ENCODE data around the gene LRCH4.

The LRCH4 gene

DNA sequence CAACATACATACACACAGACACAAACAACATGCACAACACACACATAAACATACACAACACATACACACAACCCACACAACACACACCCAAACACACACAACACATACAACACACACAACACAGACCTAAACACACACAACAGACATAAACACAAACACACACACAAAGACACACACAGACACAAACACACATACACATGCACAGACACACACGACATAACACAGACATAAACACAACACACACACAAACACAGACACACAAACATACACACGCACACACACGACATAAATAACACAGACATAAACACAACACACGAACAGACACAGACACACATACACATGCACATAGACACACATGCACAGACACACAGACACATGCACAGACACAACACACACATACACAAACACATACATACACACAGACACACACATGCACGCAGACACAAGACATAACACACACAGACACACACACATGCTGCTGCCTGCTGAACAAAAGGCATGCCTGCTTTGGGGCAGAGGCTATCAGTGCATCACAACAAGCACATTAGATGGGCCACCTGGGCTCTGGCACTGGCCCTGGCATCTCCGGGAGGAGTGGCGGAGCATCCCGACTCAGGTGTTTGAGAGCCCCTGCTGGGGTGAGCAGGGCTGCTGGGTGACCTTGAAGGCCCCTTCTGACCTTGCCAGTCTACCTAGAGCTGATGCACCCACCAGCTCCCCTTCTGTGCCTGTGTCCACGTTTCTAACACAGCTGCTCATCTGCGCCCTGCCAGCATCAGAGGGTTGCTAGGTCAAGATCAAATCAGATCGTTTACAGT is 5.3 kb downstream of the LRCH4 start:
- TF ChIP-seq, protein P1, sequence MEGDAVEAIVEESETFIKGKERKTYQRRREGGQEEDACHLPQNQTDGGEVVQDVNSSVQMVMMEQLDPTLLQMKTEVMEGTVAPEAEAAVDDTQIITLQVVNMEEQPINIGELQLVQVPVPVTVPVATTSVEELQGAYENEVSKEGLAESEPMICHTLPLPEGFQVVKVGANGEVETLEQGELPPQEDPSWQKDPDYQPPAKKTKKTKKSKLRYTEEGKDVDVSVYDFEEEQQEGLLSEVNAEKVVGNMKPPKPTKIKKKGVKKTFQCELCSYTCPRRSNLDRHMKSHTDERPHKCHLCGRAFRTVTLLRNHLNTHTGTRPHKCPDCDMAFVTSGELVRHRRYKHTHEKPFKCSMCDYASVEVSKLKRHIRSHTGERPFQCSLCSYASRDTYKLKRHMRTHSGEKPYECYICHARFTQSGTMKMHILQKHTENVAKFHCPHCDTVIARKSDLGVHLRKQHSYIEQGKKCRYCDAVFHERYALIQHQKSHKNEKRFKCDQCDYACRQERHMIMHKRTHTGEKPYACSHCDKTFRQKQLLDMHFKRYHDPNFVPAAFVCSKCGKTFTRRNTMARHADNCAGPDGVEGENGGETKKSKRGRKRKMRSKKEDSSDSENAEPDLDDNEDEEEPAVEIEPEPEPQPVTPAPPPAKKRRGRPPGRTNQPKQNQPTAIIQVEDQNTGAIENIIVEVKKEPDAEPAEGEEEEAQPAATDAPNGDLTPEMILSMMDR (conservative IDR thresholded peaks at IDR 0.05; ENCODE audit: low read length): no peak
- H3K4me3 ChIP-seq (ENCODE audit: low read length): no peak overlapping the region

DNA sequence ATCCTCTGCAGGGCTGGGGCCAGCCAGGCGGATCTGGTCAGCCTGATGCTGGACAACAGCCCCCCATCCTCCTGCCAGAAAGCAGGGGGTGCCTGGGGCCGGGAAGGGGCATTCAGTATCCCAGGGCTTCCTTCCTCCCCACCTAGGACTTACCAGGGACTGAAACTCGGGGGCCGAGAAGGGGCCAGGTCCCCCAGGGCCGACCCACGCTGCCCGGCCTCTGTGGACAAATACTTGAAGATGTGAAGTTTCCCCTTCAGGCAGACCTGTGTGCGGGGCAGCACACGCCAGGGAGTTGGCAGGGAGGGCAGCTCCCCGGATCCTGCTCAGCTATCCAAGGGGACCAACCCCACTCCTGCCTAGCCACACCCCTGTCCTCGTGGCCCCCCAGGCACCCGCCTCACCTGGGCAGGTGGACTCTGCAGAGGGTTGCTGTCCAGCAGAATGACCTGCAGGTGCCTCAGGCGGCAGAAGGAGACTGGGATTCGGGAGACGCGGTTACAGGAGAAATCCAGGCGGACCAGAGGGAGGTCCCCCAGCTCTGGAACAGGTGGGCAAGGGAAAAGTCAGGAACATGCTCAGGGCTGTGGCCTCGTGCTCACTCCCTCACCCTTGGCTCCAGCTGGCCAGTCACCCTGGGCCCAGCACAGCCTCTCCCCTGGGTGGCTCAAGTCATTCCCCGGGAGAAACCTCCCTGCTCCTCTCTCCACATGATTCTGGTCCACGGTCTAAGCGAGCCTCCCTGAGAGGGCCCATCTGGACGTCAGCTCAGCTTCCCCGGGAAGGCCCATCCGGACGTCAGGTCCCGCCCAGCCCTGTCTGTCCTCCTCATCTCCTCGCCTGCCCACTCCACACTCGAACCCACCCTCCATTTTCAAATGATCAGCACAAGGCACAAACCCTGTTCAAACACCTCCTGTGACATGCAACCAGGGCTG is 7.4 kb downstream of the LRCH4 start:
- TF ChIP-seq, protein P1 (conservative IDR thresholded peaks at IDR 0.05; ENCODE audit: low read length): no peak
- no peak overlapping the region for H3K4me3 ChIP-seq (ENCODE audit: low read length)
- no peak for DNase-seq (ENCODE audit: low read depth)

More for the DNA sequence above, 5.3 kb downstream of the LRCH4 start:
- no peak for DNase-seq (ENCODE audit: low read depth)

DNA sequence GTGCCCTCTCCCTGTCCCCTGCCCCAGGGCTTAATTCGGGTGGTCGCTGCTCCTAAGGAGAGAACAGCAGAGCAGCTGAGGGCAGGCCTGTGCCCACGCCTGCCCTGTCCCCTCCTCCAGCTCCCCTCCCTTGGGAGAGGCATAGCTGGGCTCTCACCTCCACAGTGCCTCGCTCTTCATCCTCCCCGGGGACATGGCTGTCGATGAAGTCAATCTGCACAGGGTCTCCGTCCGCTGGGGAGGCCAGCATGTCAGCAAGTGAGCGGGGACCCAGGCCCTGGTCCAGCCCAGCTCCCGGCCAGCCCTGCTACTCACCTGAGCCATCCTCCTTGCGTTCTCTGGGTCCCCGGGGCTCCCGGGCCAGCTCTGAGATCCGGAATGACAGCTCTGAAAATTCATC is 8.4 kb downstream of the LRCH4 start:
- no peak for DNase-seq (ENCODE audit: low read depth)
- no peak overlapping the region for H3K4me3 ChIP-seq (ENCODE audit: low read length)
- TF ChIP-seq, protein P1 (conservative IDR thresholded peaks at IDR 0.05; ENCODE audit: low read length): no peak

DNA sequence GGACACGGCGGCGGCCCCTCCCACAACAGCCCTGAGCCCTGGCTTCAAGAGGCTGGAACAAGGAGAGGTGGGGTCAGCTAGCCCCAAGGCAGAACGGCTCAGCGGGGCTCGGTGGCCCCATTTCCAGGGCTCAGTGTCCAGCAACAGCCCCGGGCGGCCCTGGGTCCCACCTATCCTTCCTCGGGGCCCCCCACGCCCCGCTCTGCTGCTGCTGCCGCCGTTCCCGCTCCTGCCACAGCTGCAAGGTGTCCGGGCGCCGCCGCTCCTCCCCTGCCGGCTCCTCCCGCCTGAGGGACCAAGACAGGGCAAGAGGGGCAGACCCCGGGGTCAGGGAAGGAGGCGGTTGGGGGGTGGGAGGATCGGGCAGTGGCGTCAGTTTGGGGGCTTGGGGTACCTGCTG is 8.8 kb downstream of the LRCH4 start:
- no peak for DNase-seq (ENCODE audit: low read depth)
- TF ChIP-seq, protein P1 (conservative IDR thresholded peaks at IDR 0.05; ENCODE audit: low read length): no peak

DNA sequence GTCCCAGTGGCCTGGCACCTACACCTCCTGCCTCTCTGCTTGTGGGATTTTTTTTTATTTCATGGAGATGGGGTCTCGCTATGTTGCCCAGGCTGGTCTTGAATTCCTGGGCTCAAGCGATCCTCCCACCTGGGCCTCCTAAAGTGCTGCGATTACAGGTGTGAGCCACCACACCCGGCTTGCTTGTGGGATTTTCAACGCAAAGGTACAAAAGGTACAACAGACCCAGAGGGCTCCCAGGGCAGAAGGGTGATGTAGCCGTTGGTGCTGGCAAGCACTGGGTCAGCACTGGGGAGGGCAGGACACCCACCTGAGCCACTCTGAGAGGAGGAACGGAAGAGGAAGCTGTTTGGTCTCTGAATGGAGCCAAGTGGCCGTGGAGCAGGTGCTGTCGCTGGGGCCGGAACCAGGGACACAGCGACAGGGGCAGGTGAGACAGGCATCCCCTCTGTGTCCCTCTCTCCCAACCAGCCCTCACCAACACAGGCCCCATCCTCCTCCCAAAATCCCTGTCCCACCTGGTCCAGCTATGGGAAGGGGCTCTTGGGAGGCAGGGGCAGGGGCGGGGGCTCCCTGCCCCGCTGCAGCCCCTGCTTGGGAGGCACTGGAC is 9.4 kb downstream of the LRCH4 start:
- TF ChIP-seq, protein P1 (conservative IDR thresholded peaks at IDR 0.05; ENCODE audit: low read length): no peak
- no peak for DNase-seq (ENCODE audit: low read depth)
- H3K4me3 ChIP-seq (ENCODE audit: low read length): no peak overlapping the region

More for the DNA sequence above, 8.8 kb downstream of the LRCH4 start:
- no peak overlapping the region for H3K4me3 ChIP-seq (ENCODE audit: low read length)

DNA sequence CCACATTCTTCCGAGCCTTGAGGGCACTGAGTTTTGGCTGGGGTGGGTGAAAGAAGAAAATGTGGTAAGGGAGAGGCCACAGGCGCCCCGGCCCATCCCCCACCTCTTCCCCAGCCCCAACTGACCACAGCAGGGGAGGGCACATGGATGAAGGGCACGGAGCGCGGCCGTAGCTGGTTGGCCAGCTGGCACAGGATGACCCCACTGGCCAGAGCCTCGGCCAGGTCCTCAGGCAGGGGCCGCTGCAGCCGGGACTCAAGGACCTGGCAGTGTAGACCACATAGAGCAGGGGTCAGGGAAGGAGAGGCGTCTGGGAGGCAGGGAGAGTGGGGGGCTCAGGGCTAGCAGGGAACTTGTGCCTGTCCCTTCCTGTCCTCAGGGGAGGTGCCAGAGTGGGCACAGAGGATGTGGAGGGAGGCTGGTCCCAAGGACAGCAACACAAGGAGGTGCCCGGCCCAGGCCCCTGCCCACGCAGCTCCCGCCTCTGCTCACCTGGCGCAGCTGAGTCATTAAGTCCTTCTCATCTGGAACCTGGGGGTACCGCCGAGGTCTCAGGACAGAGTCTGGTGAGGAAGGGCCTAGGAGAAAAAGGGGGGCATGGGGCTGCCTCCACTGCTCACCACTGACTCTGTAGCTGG is 10.1 kb downstream of the LRCH4 start:
- DNase-seq (ENCODE audit: low read depth): no peak
- TF ChIP-seq, protein P1 (conservative IDR thresholded peaks at IDR 0.05; ENCODE audit: low read length): no peak
- no peak overlapping the region for H3K4me3 ChIP-seq (ENCODE audit: low read length)

All from AG10803 (cell line).